HEK293 (cell line): ENCODE results near the gene DNAH7.

Experiments
- CTCF ChIA-PET: fragments of 350-600 bp; formaldehyde crosslinking; extraction: SDS; loops from one replicate; lab custom pipeline; 2021; ENCODE audit warnings: antibody characterized with exemption; lab: Yijun Ruan, JAX
- POLR2A ChIA-PET: fragments of 300-600 bp; formaldehyde crosslinking; extraction: SDS; loops from one replicate; lab custom pipeline; 2020; ENCODE audit warnings: antibody characterized with exemption, inconsistent platforms; lab: Yijun Ruan, JAX
- H3K27ac ChIP-seq: fragments of 200-500 bp; sonication (Bioruptor generic); 2 replicates; pipeline ENCODE4 v1.5.1; 2014; ENCODE audit warnings: low read depth, low read length, control low read depth, inconsistent platforms; ENCODE audit errors: extremely low read depth
- H3K36me3 ChIP-seq, 2 experiments: fragments of 200-500 bp in 1 of 2; sonication (Bioruptor generic) in 1 of 2; 1 replicate in 1 of 2; 2 replicates in 1 of 2; pipeline ENCODE4 v1.5.1; 2014 to 2017; ENCODE audit warnings: inconsistent platforms in 2 of 2, low read length in 2 of 2; ENCODE audit not compliant: control insufficient read depth in 2 of 2, insufficient read depth in 1 of 2
- H3K4me1 ChIP-seq: fragments of 200-500 bp; sonication (Bioruptor generic); 2 replicates; pipeline ENCODE4 v1.5.1; 2014; ENCODE audit warnings: mild to moderate bottlenecking, low read length, inconsistent platforms; ENCODE audit not compliant: control insufficient read depth, insufficient read depth
- H3K4me3 ChIP-seq: 2 replicates; pipeline ENCODE4 v1.5.1; 2011; ENCODE audit warnings: low read depth, mild to moderate bottlenecking, control low read depth, low read length, moderate library complexity
- H3K9me3 ChIP-seq: fragments of 200-500 bp; sonication (Bioruptor generic); 2 replicates; pipeline ENCODE4 v1.5.1; 2014; ENCODE audit warnings: low read depth, low read length, inconsistent platforms; ENCODE audit not compliant: control insufficient read depth, insufficient read depth
- AEBP2 ChIP-seq: fragments of 450-650 bp; formaldehyde crosslinking; IDR thresholded peaks from 2 replicates; pipeline ENCODE4 v1.5.1; 2016; ENCODE audit warnings: missing biosample characterization, missing genetic modification characterization, borderline replicate concordance
- TCF7L2 ChIP-seq: IDR thresholded peaks from 2 replicates; pipeline ENCODE4 v1.6.1; 2011; ENCODE audit warnings: low read depth, mild to moderate bottlenecking, inconsistent platforms, low read length, moderate library complexity, borderline replicate concordance
- YY2 ChIP-seq: fragments of 450-650 bp; formaldehyde crosslinking; IDR thresholded peaks from 2 replicates; pipeline ENCODE4 v1.5.1; 2016; ENCODE audit warnings: missing biosample characterization, missing genetic modification characterization
- ZBTB11 ChIP-seq: fragments of 450-650 bp; formaldehyde crosslinking; conservative IDR thresholded peaks from 2 replicates; pipeline ENCODE4 v1.5.1; 2016; ENCODE audit warnings: low read depth, missing biosample characterization, missing genetic modification characterization
- ZBTB21 ChIP-seq: fragments of 450-650 bp; formaldehyde crosslinking; IDR thresholded peaks from 2 replicates; pipeline ENCODE4 v1.5.1; 2017; ENCODE audit warnings: missing biosample characterization, missing genetic modification characterization
- ZFP41 ChIP-seq: fragments of 450-650 bp; formaldehyde crosslinking; IDR thresholded peaks from 2 replicates; pipeline ENCODE4 v1.5.1; 2016; ENCODE audit warnings: missing biosample characterization, missing genetic modification characterization, borderline replicate concordance
- ZNF112 ChIP-seq: fragments of 450-650 bp; formaldehyde crosslinking; IDR thresholded peaks from 2 replicates; pipeline ENCODE4 v1.5.0; 2017; ENCODE audit warnings: missing biosample characterization, missing genetic modification characterization
- ZNF132 ChIP-seq: fragments of 450-650 bp; formaldehyde crosslinking; IDR thresholded peaks from 2 replicates; pipeline ENCODE4 v1.5.1; 2017; ENCODE audit warnings: missing biosample characterization, missing genetic modification characterization, borderline replicate concordance
- ZNF174 ChIP-seq: fragments of 450-650 bp; formaldehyde crosslinking; IDR thresholded peaks from 2 replicates; pipeline ENCODE4 v1.5.0; 2017; ENCODE audit warnings: missing biosample characterization, mild to moderate bottlenecking, missing genetic modification characterization
- ZNF274 ChIP-seq, 2 experiments: fragments of 200-500 bp in 1 of 2; fragments of 450-650 bp in 1 of 2; sonication (Bioruptor generic) in 1 of 2; formaldehyde crosslinking in 1 of 2; IDR thresholded peaks; 2 replicates each; pipeline versions ENCODE4 v1.5.1 to v1.6.1; 2014 to 2016; ENCODE audit warnings: borderline replicate concordance in 1 of 2, inconsistent platforms in 1 of 2, low read length in 1 of 2, missing biosample characterization in 1 of 2, missing genetic modification characterization in 1 of 2
- ZNF394 ChIP-seq: fragments of 450-650 bp; formaldehyde crosslinking; IDR thresholded peaks from 2 replicates; pipeline ENCODE4 v1.5.1; 2016; ENCODE audit warnings: missing biosample characterization, missing genetic modification characterization, mild to moderate bottlenecking, moderate library complexity, borderline replicate concordance
- ZNF398 ChIP-seq: fragments of 450-650 bp; formaldehyde crosslinking; IDR thresholded peaks from 2 replicates; pipeline ENCODE4 v1.5.1; 2017; ENCODE audit warnings: missing biosample characterization, missing genetic modification characterization
- ZNF488 ChIP-seq: fragments of 450-650 bp; formaldehyde crosslinking; IDR thresholded peaks from 2 replicates; pipeline ENCODE4 v1.5.1; 2016; ENCODE audit warnings: missing biosample characterization, missing genetic modification characterization
- ZNF530 ChIP-seq: fragments of 450-650 bp; formaldehyde crosslinking; IDR thresholded peaks from 2 replicates; pipeline ENCODE4 v1.5.1; 2016; ENCODE audit warnings: low read depth, missing biosample characterization, missing genetic modification characterization
- ZNF544 ChIP-seq: fragments of 450-650 bp; formaldehyde crosslinking; IDR thresholded peaks from 2 replicates; pipeline ENCODE4 v1.5.0; 2017; ENCODE audit warnings: missing biosample characterization, missing genetic modification characterization
- ZNF621 ChIP-seq: fragments of 450-650 bp; formaldehyde crosslinking; IDR thresholded peaks from 2 replicates; pipeline ENCODE4 v1.5.1; 2017; ENCODE audit warnings: missing biosample characterization, missing genetic modification characterization
- ZNF623 ChIP-seq: fragments of 450-650 bp; formaldehyde crosslinking; IDR thresholded peaks from 2 replicates; pipeline ENCODE4 v1.5.1; 2016; ENCODE audit warnings: missing biosample characterization, missing genetic modification characterization
- ZNF629 ChIP-seq: fragments of 450-650 bp; formaldehyde crosslinking; IDR thresholded peaks from 2 replicates; pipeline ENCODE4 v1.5.1; 2017; ENCODE audit warnings: missing biosample characterization, missing genetic modification characterization
- ZNF664 ChIP-seq: fragments of 450-650 bp; formaldehyde crosslinking; IDR thresholded peaks from 2 replicates; pipeline ENCODE4 v1.5.1; 2016; ENCODE audit warnings: missing biosample characterization, missing genetic modification characterization
- ZNF692 ChIP-seq: fragments of 450-650 bp; formaldehyde crosslinking; IDR thresholded peaks from 2 replicates; pipeline ENCODE4 v1.5.1; 2016; ENCODE audit warnings: missing biosample characterization, missing genetic modification characterization
- ZNF704 ChIP-seq: fragments of 450-650 bp; formaldehyde crosslinking; IDR thresholded peaks from 2 replicates; pipeline ENCODE4 v1.5.1; 2016; ENCODE audit warnings: missing biosample characterization, missing genetic modification characterization
- ZNF830 ChIP-seq: fragments of 450-650 bp; IDR thresholded peaks from 2 replicates; pipeline ENCODE4 v1.5.0; 2018; ENCODE audit warnings: missing biosample characterization, missing genetic modification characterization, low read depth, mild to moderate bottlenecking, moderate library complexity

The DNAH7 gene

GRCh38 chr2:195741191-195741590 lies 327.4 kb downstream of the DNAH7 start (continued):
- TF ChIP-seq ZBTB21: no peak
- TF ChIP-seq, all 188 proteins: peak for 0

- no peak overlapping the region for H3K4me3 ChIP-seq
- no peaks in the 10 kb centered on the region for H3K9me3 ChIP-seq
- H3K4me1 ChIP-seq: no peaks in the 10 kb centered on the region
- POLR2A ChIA-PET: no interaction called here
- TF ChIP-seq ZNF629 (no peak), ZNF274 (IDR thresholded peaks at IDR 0.05; ENCODE audit: low read length) (no peak), ZNF274 (tag by site-specific recombination; IDR thresholded peaks at IDR 0.05; ENCODE audit: borderline replicate concordance) (no peak), ZNF621 (tag by site-specific recombination) (no peak), ZNF398 (tag by site-specific recombination) (no peak), ZNF623 (tag by site-specific recombination) (no peak), ZNF174 (tag by site-specific recombination) (no peak), ZNF394 (tag by site-specific recombination) (no peak), ZNF664 (tag by site-specific recombination) (no peak), AEBP2 (no peak), YY2 (tag by site-specific recombination) (no peak), ZNF112 (tag by site-specific recombination) (no peak), ZBTB11 (tag by site-specific recombination) (no peak), ZNF488 (tag by site-specific recombination) (no peak)
- H3K36me3 ChIP-seq: peaks cover 0 to 4% of the 10 kb centered on the region in 2 experiments; a peak in 1 of 3 replicates
- CTCF ChIA-PET: no interaction called here
- H3K27ac ChIP-seq: no peak overlapping the region
Observed at GRCh38 chr2:195737511-195738325, 330.9 kb downstream of the DNAH7 start.

- ChIA-PET POLR2A (no interaction called here), CTCF (interaction anchor here (0.7 kb wide), 1 partner anchor 107 kb away, joined by 3 read pairs; no protein-coding TSS in a partner anchor)
- H3K9me3 ChIP-seq: no peaks in the 10 kb centered on the region
- H3K36me3 ChIP-seq: peaks cover 0 to 11% of the 10 kb centered on the region in 2 experiments; a peak in 1 of 3 replicates
- no peaks in the 10 kb centered on the region for H3K4me1 ChIP-seq
- no peak overlapping the region for H3K4me3 ChIP-seq
- no peak overlapping the region for H3K27ac ChIP-seq
- TF ChIP-seq ZNF132 (tag by site-specific recombination) (no peak), TCF7L2 (no peak), ZNF530 (tag by site-specific recombination) (no peak), ZNF692 (tag by site-specific recombination) (no peak), ZNF544 (tag by site-specific recombination) (no peak), ZNF830 (no peak), ZNF704 (tag by site-specific recombination) (no peak), ZFP41 (no peak)
Observed at GRCh38 chr2:195735347-195735746, 333.3 kb downstream of the DNAH7 start.
